Duodenal mucosa (tissue), 2 donors: Measurements from ENCODE around the gene MTARC1.
A peak's percentile ranks its signal among the peaks of the same experiment; 100 is the strongest.

Experiments used
- H3K27ac ChIP-seq: one replicate; pipeline ENCODE4 v1.7.0; 2013; ENCODE audit warnings: low read depth, low read length
- H3K27me3 ChIP-seq, 2 donors: one replicate each; pipeline ENCODE4 v1.7.0; 2013; ENCODE audit warnings: low read length in 2 of 2, control low read depth in 1 of 2; ENCODE audit not compliant: insufficient read depth in 2 of 2, control insufficient read depth in 1 of 2
- H3K36me3 ChIP-seq, 2 donors: one replicate each; pipeline ENCODE4 v1.7.0; 2013; ENCODE audit warnings: low read length in 2 of 2, control low read depth in 1 of 2; ENCODE audit not compliant: insufficient read depth in 2 of 2, control insufficient read depth in 1 of 2
- H3K4me1 ChIP-seq, 2 donors: one replicate each; pipeline ENCODE4 v1.7.0; 2013; ENCODE audit warnings: low read length in 2 of 2, control low read depth in 1 of 2; ENCODE audit not compliant: insufficient read depth in 2 of 2, control insufficient read depth in 1 of 2
- H3K4me3 ChIP-seq, 2 donors: one replicate each; pipeline ENCODE4 v1.7.0; 2013; ENCODE audit warnings: low read length in 2 of 2, low read depth in 1 of 2
- H3K9ac ChIP-seq, 2 donors: one replicate each; pipeline ENCODE4 v1.7.0; 2013; ENCODE audit warnings: low read length in 2 of 2, low read depth in 1 of 2
- H3K9me3 ChIP-seq, 2 donors: one replicate each; pipeline ENCODE4 v1.7.0; 2013; ENCODE audit warnings: low read length in 2 of 2, control low read depth in 1 of 2; ENCODE audit not compliant: control insufficient read depth in 1 of 2

Gene MTARC1

DNA sequence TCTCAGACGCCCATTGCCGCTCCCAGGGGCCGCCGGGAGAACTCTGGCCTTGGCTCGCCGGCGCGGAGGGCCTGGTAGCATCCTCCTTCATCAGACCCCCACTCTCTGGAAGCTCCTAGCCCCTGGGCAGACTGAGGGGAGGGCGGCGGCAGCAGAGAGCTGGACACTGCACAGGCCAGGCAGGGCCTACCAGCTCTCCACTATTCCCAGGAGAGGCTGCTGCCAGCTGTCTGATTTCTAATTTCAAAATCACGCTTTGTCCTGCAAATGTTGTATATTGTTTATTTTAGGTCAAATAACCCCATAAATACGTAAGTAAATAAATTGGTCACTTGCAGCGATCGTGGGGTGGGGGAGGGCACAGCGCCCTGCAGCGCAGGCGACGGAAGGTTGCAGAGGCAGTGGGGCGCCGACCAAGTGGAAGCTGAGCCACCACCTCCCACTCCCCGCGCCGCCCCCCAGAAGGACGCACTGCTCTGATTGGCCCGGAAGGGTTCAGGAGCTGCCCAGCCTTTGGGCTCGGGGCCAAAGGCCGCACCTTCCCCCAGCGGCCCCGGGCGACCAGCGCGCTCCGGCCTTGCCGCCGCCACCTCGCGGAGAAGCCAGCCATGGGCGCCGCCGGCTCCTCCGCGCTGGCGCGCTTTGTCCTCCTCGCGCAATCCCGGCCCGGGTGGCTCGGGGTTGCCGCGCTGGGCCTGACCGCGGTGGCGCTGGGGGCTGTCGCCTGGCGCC, at the start of gene MTARC1:
Gene MTARC1 (plus strand): TSS at position 577 of the 732 bp plus-strand sequence. CDS start 32 bp downstream, at position 609.
- H3K27ac ChIP-seq, result peak within 1 kb of the TSS; percentile 59
- peak within 1 kb of the TSS; percentile 22 to 43 for H3K9ac ChIP-seq

DNA sequence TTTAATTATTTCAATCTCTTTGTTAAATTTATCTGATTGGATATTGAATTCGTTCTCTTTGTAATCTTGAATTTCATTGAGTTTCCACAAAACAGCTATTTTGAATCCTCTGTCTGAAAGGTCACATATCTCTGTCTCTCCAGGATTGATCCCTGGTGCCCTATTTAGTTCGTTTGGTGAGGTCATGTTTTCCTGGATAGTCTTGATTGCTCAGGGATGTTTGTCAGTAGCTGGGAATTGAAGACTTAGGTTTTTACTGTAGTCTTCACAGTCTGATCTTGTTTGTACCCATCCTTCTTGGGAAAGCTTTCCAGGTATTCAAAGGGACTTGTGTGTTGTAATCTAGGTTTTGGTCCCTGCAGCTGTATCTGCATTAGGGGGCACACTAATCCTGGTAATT, 45.4 kb upstream of the MTARC1 start:
- Histone ChIP-seq H3K27me3 (no peaks in the 10 kb centered on the region), H3K36me3 (no peaks in the 10 kb centered on the region), H3K9me3 (no peaks in the 10 kb centered on the region), H3K27ac (no peak overlapping the region), H3K4me3 (no peak overlapping the region), H3K4me1 (peaks cover 0 to 3% of the 10 kb centered on the region in 2 donors), H3K9ac (no peak overlapping the region)

More for the DNA sequence above, at the start of gene MTARC1:
- H3K4me3 ChIP-seq, result peak within 1 kb of the TSS; percentile 68 to 74
- peaks cover 3 to 23% of the 10 kb centered on the region in 2 donors for H3K36me3 ChIP-seq
- peaks cover 6 to 12% of the 10 kb centered on the region in 2 donors for H3K4me1 ChIP-seq
- no peaks in the 10 kb centered on the region for H3K27me3 ChIP-seq
- no peaks in the 10 kb centered on the region for H3K9me3 ChIP-seq

DNA sequence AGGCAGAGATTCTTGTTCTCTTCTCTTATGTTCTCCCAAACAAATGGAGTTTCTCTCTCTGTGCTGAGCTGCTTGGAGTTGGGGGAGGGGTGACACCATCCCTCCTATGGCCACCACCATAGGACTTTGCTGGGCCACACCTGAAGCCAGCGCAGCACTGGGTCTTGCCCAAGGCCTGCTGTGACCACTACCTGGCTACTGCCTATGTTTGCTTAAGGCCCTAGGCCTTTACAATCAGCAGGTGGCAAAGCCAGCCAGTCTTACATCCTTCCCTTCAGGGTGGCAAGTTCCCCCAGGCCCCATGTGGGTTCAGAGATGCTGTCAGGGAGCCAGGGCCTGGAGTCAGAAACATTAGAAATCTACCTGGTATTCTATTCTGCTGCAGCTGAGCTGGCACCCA, 44.9 kb upstream of the MTARC1 start:
- Histone ChIP-seq H3K4me1 (peaks cover under 1 to 7% of the 10 kb centered on the region in 2 donors), H3K27ac (no peak overlapping the region)

DNA sequence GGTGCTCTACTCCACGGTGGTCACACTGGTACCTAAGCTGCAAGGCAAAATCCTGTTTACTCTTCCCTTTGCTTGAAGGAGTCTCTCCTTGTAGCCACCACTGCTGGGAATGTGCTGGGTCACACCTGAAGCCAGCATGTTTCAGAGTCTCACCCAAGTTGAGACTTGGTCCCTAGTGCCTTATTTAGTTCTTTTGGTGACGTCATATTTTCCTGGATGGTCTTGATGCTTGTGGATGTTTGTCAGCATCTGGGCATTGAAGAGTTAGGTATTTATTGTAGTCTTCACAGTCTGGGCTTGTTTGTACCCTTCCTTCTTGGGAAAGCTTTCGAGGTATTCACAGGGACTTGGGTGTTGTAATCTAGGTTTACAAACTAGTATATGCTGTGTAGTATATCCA, 44.2 kb upstream of the MTARC1 start:
- Histone ChIP-seq H3K36me3 (no peaks in the 10 kb centered on the region), H3K27ac (no peak overlapping the region)

More for the DNA sequence above, 44.9 kb upstream of the MTARC1 start:
- no peaks in the 10 kb centered on the region for H3K9me3 ChIP-seq
- no peaks in the 10 kb centered on the region for H3K27me3 ChIP-seq
- no peak overlapping the region for H3K4me3 ChIP-seq
- H3K36me3 ChIP-seq, result no peaks in the 10 kb centered on the region
- H3K9ac ChIP-seq, result no peak overlapping the region

DNA sequence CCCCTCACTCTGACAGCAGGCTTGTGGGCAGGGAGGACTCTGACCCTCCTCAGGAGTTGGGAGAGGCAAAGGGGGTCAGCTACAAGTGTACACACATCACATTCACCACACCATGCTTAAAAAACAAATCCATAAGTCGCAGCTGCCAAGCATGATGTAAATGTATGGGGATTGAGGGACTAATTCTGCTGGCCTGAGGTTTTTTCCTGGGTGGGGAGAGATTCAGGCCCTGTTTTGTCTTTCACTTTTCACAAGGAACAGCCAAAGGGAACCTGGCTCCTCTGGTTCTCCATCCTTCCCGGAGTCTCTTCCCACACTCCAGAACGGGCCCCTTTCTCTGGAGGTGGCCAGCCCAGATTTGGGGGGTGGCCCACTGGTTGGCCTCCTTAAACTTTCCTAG, 39.9 kb upstream of the MTARC1 start:
- Histone ChIP-seq H3K9me3 (no peaks in the 10 kb centered on the region), H3K9ac (no peak overlapping the region), H3K4me3 (no peak overlapping the region), H3K27me3 (no peaks in the 10 kb centered on the region), H3K36me3 (no peaks in the 10 kb centered on the region), H3K4me1 (peaks cover 31 to 36% of the 10 kb centered on the region in 2 donors), H3K27ac (no peak overlapping the region)

More for the DNA sequence above, 44.2 kb upstream of the MTARC1 start:
- H3K4me1 ChIP-seq, result peaks cover 7 to 13% of the 10 kb centered on the region in 2 donors
- no peaks in the 10 kb centered on the region for H3K27me3 ChIP-seq
- no peaks in the 10 kb centered on the region for H3K9me3 ChIP-seq
- no peak overlapping the region for H3K4me3 ChIP-seq
- H3K9ac ChIP-seq, result no peak overlapping the region

DNA sequence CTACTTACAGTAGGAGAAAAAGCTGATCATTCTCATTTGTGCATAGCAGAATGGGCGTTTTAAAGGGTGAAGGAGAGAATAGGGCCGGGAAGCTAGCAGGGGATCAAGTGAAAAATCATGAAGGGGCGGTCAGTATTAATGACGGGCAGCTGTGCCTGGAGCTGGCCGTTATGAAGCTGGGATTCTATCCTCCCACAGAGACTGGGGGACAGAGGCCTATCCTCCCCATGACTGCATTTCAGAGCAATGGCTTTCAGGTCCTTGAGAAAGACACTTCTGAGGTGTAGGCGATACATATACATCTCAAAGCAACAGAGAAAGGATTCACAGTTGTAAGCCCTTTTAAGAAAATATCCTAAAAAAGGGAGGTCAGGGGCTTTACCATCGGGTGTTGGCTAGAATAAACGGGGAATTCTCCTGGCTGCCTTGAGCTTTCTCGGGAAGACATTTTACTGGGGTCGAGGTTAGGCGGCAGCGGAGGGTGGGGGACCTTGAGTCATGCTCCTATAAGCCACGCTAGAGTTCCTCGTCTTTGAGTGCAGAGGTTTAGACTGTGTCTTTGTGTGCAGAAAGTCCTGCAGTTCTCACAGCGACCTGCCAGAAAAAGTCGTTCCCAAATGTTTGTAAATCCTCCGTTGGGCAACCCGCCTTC, 39.1 kb upstream of the MTARC1 start:
- H3K27me3 ChIP-seq, result no peaks in the 10 kb centered on the region
- peaks cover 36 to 41% of the 10 kb centered on the region in 2 donors for H3K4me1 ChIP-seq

DNA sequence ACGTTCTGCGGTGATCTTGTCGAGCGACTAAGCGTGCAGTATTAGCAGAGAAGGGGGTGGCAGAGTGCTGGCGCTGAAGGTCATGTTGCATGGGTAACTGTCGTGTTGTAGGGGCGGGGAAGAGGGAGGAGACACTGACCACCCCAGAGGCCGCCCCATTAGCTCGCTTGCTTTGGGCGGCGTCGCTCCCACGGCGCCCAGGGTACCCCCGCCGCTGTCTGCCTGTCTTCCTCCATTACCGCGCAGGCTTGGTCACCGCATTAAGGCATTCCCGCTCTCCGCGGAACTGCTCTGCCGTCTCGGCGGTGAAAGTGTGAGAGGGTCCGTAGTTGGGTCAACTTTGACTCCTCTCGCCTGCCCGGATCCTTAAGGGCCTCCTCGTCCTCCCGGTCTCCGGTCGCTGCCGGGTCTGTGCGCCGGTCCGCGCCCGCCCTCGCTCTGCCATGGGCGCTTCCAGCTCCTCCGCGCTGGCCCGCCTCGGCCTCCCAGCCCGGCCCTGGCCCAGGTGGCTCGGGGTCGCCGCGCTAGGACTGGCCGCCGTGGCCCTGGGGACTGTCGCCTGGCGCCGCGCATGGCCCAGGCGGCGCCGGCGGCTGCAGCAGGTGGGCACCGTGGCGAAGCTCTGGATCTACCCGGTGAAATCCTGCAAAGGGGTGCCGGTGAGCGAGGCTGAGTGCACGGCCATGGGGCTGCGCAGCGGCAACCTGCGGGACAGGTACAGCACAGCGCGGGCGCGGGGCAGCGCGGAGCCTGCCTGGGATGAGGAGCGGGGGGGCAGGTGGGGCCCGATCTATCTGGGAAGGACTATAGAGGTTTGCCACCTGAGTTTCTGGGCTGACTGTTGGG, 38.4 kb upstream of the MTARC1 start, which contains the start of gene MTARC2:
Gene MTARC2 (plus strand): TSS at position 234 of the 846 bp plus-strand sequence. CDS start 210 bp downstream, at position 444.
- Histone ChIP-seq H3K27ac (peak within 1 kb of the TSS; percentile 75), H3K9me3 (no peaks in the 10 kb centered on the region), H3K27me3 (no peaks in the 10 kb centered on the region), H3K4me1 (peaks cover 36 to 41% of the 10 kb centered on the region in 2 donors), H3K9ac (peak within 1 kb of the TSS; percentile 67 to 87), H3K36me3 (no peaks in the 10 kb centered on the region), H3K4me3 (peak within 1 kb of the TSS; percentile 70 to 91)

More for the DNA sequence above, 39.1 kb upstream of the MTARC1 start:
- H3K4me3 ChIP-seq, result peak overlapping the region; percentile 70 to 91
- H3K27ac ChIP-seq, result no peak overlapping the region
- no peaks in the 10 kb centered on the region for H3K36me3 ChIP-seq
- H3K9ac ChIP-seq, result peak overlapping the region; percentile 67 to 87
- no peaks in the 10 kb centered on the region for H3K9me3 ChIP-seq

DNA sequence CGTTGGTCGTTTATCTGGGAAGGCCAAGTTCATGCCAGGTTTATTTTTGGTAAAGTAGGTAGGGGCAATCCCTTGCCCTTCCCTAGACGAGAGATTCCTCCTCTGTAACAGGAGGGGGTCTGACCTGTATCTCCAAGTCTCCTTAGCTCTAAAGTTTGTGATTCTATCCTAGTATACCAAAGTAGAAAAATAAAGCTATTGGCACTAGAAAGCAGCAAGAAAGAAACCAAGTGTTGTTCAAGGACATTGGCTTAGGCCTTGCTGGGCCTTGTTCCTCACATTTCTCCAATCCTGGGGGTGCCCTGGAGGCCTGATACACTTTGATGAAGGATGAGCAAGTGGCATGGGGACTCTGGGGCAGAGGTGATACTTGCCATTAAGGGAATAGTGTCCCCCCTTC, 37.8 kb upstream of the MTARC1 start:
- Histone ChIP-seq H3K27ac (peak overlapping the region; percentile 75), H3K27me3 (no peaks in the 10 kb centered on the region), H3K4me1 (peaks cover 36 to 41% of the 10 kb centered on the region in 2 donors), H3K9ac (peak overlapping the region; percentile 67 to 87), H3K9me3 (no peaks in the 10 kb centered on the region), H3K36me3 (no peaks in the 10 kb centered on the region), H3K4me3 (peak overlapping the region; percentile 70 to 91)

DNA sequence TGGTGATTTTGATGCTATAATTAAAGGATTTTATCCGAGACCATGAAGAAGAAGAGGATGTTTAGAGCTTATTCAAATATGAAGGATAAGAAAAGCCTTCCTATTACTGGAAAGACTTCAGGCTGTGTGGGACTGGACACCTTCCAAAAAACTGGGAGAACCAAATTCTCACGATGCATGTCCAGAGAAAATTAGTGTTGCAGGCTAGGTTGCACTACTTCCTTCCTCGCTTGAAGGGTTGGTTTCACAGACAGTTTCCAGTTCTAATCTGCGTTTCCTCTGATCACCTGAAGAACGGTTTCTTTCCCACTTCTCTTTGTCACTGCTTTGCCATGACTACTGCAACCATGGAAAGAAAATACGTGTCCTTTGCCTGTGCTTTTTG, 36.6 kb upstream of the MTARC1 start:
- no peaks in the 10 kb centered on the region for H3K27me3 ChIP-seq
- peaks cover 6 to 10% of the 10 kb centered on the region in 2 donors for H3K36me3 ChIP-seq
- no peak overlapping the region for H3K27ac ChIP-seq
- H3K9me3 ChIP-seq, result no peaks in the 10 kb centered on the region
- H3K9ac ChIP-seq, result peak overlapping the region; percentile 48 to 67
- H3K4me1 ChIP-seq, result peaks cover 36 to 41% of the 10 kb centered on the region in 2 donors
- peak overlapping the region; percentile 70 to 91 for H3K4me3 ChIP-seq
